Vagina (tissue), 2 donors: ENCODE results near the gene SDC3. TPM values are rescaled to one million over a fixed set of nuclear protein-coding genes. Genes with fewer than 3 reads are reported as not detected.

Experiments
- DNase-seq, 2 donors: peaks; one replicate each; pipeline ENCODE4 v3.0.0-alpha.2; 2017; ENCODE audit errors: extremely low spot score in 2 of 2
- H3K27ac ChIP-seq: fragments of 200-600 bp; sonication (generic); one replicate; pipeline ENCODE4 v1.5.1; 2019
- H3K27me3 ChIP-seq: fragments of 200-600 bp; sonication (generic); one replicate; pipeline ENCODE4 v1.5.1; 2019
- H3K36me3 ChIP-seq, 2 donors: fragments of 200-600 bp; sonication (generic); one replicate each; pipeline ENCODE4 v1.5.1; 2017 to 2019
- H3K4me1 ChIP-seq: fragments of 200-600 bp; sonication (generic); one replicate; pipeline ENCODE4 v1.5.1; 2019
- H3K4me3 ChIP-seq, 2 donors: fragments of 200-600 bp; sonication (generic); 1 replicate in 1 of 2; 2 replicates in 1 of 2; pipeline ENCODE4 v1.5.1; 2016 to 2019
- H3K9me3 ChIP-seq: fragments of 200-600 bp; sonication (generic); one replicate; pipeline ENCODE4 v1.5.1; 2019
- CTCF ChIP-seq, 3 experiments: fragments of 450-650 bp in 2 of 3; fragments of 200-600 bp in 1 of 3; sonication (generic) in 1 of 3; IDR thresholded peaks; one replicate each; pipeline ENCODE4 v1.5.1; 2017 to 2019; ENCODE audit warnings: antibody characterized with exemption in 3 of 3, mild to moderate bottlenecking in 2 of 3, moderate library complexity in 2 of 3
- POLR2A ChIP-seq, 2 donors: fragments of 450-650 bp; IDR thresholded peaks; one replicate each; pipeline ENCODE4 v1.6.1; 2017; ENCODE audit warnings: antibody characterized with exemption in 2 of 2, mild to moderate bottlenecking in 2 of 2, moderate library complexity in 2 of 2
- POLR2AphosphoS5 ChIP-seq, 2 donors: sonication (generic); formaldehyde crosslinking; IDR thresholded peaks; one replicate each; pipeline ENCODE4 v1.9.0; 2017; ENCODE audit warnings: antibody characterized with exemption in 2 of 2, mild to moderate bottlenecking in 2 of 2, low read depth in 1 of 2; ENCODE audit not compliant: insufficient read depth in 1 of 2
- intact Hi-C: fragments of 100-400 bp; cut with DNase I; formaldehyde crosslinking; loops from one replicate; pipeline ENCODE4 v1.15.1; 2023
- total RNA-seq: library from RNA; depleted of rRNA; stranded (reverse); fragments of >200 nt; gene quantifications from one replicate; pipeline ENCODE4 v1.2.3, GENCODE V29; 2016

SDC3 gene
- total RNA-seq, 1 donor from 2014 or later, result 20.1 TPM

- H3K9me3 ChIP-seq, result no peaks in the 10 kb centered on the region
- H3K36me3 ChIP-seq, result no peaks in the 10 kb centered on the region
- intact Hi-C loops, result loop anchor here (5.0 kb wide), 1 partner anchor 195 kb away; no protein-coding TSS in a partner anchor
- no peak overlapping the region for H3K27ac ChIP-seq
- TF ChIP-seq CTCF (IDR thresholded peaks at IDR 0.05), result no peak
- no peak for TF ChIP-seq POLR2AphosphoS5 (IDR thresholded peaks at IDR 0.05; ENCODE audit: insufficient read depth in 1 of 2, low read depth in 1 of 2)
- TF ChIP-seq POLR2A (IDR thresholded peaks at IDR 0.05), result no peak
- peaks cover 28% of the 10 kb centered on the region for H3K4me1 ChIP-seq
- H3K27me3 ChIP-seq, result no peaks in the 10 kb centered on the region
- no peak for DNase-seq
- no peak overlapping the region for H3K4me3 ChIP-seq
Measured at GRCh38 chr1:30912224-30912623, 3.7 kb upstream of the SDC3 start.

GRCh38 chr1:30911059-30911954 is 2.7 kb upstream of the SDC3 start:
- Histone ChIP-seq H3K4me3 (no peak overlapping the region), H3K9me3 (no peaks in the 10 kb centered on the region), H3K4me1 (peaks cover 35% of the 10 kb centered on the region), H3K27ac (peak overlapping the region; percentile 16), H3K27me3 (no peaks in the 10 kb centered on the region), H3K36me3 (no peaks in the 10 kb centered on the region)
- intact Hi-C loops, result loop anchor here (2.0 to 5.0 kb wide), 2 partner anchors 111 to 194 kb away; no protein-coding TSS in a partner anchor
- peak; percentile 85 to 96 (median 91) for TF ChIP-seq CTCF (IDR thresholded peaks at IDR 0.05)
- no peak for TF ChIP-seq POLR2AphosphoS5 (IDR thresholded peaks at IDR 0.05; ENCODE audit: insufficient read depth in 1 of 2, low read depth in 1 of 2)
- DNase-seq, result no peak

GRCh38 chr1:30909365-30910068 is 959 bp upstream of the SDC3 start:
- Histone ChIP-seq H3K4me1 (peaks cover 42% of the 10 kb centered on the region), H3K27ac (peak overlapping the region; percentile 70), H3K27me3 (no peaks in the 10 kb centered on the region), H3K4me3 (peak overlapping the region in 1 of 2 donors; percentile 51), H3K36me3 (no peaks in the 10 kb centered on the region), H3K9me3 (no peaks in the 10 kb centered on the region)
- intact Hi-C loops, result loop anchor here (2.0 to 5.0 kb wide), 2 partner anchors 109 to 192 kb away; no protein-coding TSS in a partner anchor
- TF ChIP-seq POLR2A (IDR thresholded peaks at IDR 0.05) (no peak), POLR2AphosphoS5 (IDR thresholded peaks at IDR 0.05; ENCODE audit: insufficient read depth in 1 of 2, low read depth in 1 of 2) (no peak), CTCF (IDR thresholded peaks at IDR 0.05) (no peak)
- DNase-seq, result no peak

- TF ChIP-seq POLR2A (IDR thresholded peaks at IDR 0.05), result no peak
- TF ChIP-seq POLR2AphosphoS5 (IDR thresholded peaks at IDR 0.05; ENCODE audit: insufficient read depth in 1 of 2, low read depth in 1 of 2), result no peak
- no peak for TF ChIP-seq CTCF (IDR thresholded peaks at IDR 0.05)
- intact Hi-C loops, result no loop called here
- Histone ChIP-seq H3K36me3 (no peaks in the 10 kb centered on the region), H3K9me3 (no peaks in the 10 kb centered on the region), H3K4me1 (peaks cover 48% of the 10 kb centered on the region), H3K27ac (peak overlapping the region; percentile 52), H3K4me3 (peak overlapping the region; percentile 45 to 72), H3K27me3 (no peaks in the 10 kb centered on the region)
- DNase-seq, result no peak
Measured at GRCh38 chr1:30908316-30908695, 252 bp downstream of the SDC3 start.
